Stimulated activated CD8-positive, alpha-beta memory T cell treated with anti-CD3 and anti-CD28 coated beads, Interleukin-15, amount 100 ng/mL, for 48 hours (primary cell): ENCODE measurements around the gene ALDH1L2.
"Not testable (repeated sequence)": the region's sequence is repeated elsewhere in the genome, so short reads cannot be mapped to it uniquely, and the experiment has no call there.

Source experiments
- DNase-seq, 2 donors: peaks; one replicate each; pipeline ENCODE4 v3.0.0-alpha.2; 2020; ENCODE audit warnings: low read depth in 2 of 2

ALDH1L2 gene

DNA sequence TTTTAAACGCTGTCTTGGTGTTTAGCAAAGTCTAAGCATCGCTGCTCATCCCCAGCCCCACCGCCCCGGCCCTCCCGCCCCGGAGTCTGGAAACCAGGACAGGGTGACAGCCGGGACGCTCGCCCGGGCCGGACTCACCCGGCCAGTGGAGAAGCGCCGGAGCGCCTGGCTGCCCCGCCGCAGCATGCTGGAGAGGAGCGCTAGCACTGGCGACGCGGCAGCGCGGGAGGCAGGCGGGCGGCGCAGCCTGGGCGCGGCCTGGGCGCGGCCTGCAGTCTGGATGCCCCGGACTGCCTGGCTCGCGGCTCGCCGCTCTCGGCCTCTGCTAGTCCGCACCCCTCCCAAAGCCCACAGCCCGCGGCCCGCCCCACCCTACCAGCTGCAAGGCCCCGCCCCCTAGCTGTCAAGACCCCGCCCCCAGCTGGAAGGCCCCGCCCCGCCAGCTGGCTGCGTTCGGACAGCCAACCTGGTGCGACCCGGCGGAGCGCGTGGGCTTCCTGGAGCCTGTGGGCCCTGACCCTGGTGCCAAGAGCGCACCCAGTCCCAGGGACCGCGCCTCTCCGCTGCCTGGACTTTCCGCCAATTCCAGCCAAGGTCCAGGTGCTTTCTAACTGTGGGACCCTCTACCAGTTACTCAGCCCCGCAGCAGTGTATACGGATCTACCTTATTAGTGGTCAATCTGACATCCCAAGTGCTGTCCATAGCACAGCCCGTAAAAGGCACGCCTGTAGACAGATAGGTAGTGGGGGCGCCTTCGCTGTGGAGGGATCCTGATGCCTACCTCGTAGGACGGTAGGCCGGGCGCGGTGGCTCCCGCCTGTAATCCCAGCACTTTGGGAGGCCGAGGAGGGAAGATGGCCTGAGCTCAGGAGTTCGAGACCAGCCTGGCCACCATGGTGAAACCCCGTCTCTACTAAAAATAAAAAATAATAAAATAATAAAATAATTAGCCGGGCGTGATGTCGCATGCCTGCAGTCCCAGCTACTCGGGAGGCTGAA, at the start of gene ALDH1L2:
ALDH1L2 (minus strand) TSS at position 208 of the 1,000 bp plus-strand sequence; CDS start at position 186, 22 bp downstream.
- peak; percentile 36 to 41 for DNase-seq

- no peak for DNase-seq
Observed at GRCh38 chr12:105120551-105120950, 36.3 kb upstream of the ALDH1L2 start.

GRCh38 chr12:105116969-105117368, 32.7 kb upstream of the ALDH1L2 start:
- DNase-seq: no peak

DNA sequence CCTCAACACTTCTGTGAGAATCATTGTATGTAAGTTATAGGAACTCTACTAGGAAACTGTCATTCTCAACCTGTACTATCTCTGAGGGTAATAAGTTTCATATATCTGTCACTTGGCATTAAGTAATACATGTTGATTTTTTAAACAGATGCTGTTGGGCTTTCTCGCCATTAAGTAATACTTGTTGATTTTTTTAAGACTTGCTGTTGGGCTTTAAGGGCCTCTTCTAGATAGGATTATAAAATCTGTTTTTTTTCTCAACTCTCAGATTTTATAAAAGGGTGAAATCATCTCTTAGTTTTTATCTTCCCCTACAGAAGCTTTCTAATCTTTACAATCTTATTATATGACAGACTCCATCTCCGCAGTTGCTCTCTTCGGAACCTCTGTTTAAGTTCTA, 28.8 kb upstream of the ALDH1L2 start:
- DNase-seq: no peak

DNA sequence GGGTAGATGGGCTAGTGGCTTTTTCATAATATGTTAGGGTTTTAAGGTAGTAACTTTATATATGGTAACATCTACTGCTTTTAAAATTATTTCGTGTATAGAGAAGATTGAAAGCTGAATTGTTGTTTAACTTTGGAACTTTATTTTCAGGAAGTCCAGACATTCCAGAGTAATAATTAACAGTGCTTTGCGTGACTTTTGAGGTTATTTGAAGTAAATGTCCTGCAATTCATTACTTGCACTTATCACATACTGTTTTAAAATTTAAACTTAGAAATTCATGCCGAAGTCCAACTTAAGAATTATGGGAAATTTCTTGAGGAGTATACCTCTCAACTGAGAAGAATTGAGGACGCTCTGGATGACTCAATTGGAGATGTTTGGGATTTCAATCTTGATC, 26.6 kb upstream of the ALDH1L2 start:
- no peak for DNase-seq

- no peak for DNase-seq
Observed at GRCh38 chr12:105109465-105110212, 25.4 kb upstream of the ALDH1L2 start.

DNA sequence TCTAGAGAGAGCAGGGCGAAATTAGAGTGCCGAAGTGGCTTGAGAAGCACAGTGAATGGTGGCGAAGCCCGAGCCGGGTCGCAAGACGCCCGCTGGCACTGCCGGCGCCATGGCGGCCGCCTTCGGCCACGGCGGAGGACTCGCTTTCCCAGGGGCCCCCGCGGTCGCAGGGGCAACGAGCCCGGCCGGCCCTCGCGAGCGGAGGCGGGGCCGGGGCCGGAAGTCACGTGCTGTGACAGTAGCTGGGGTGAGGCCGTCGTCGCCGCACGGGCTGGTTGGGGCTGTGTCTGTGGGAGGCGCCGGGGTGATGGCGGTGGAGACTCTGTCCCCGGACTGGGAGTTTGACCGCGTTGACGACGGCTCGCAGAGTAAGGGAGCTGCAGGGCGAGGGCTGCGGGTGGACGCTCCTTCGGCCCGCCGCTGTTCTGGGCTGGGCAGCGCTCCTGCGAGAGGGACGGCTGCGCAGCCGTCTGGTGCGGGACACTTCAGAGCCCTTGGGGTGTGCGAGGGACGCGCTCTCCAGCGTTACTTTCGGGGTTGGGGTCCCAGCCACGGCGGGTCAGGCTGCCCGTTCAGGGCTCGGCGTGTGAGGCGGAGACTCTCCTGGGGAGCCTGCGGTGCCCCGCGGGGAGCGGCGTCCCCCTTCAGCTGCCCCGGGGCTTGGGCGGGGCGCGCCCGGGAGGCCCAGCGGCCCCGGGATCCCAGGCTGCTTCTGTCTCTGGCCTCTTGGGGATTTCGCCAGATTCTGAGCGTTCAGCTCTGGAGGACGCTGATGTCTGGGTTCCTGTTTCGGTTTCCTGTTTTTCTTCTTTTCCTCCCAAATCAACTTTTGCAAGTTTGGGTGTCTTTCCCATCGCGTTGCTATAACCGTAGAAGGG, 23.5 kb upstream of the ALDH1L2 start, which contains the start of gene WASHC4:
WASHC4 (plus strand) TSS at position 238 of the 878 bp plus-strand sequence; CDS start at position 308, 70 bp downstream.
- peak; percentile 94 for DNase-seq

DNA sequence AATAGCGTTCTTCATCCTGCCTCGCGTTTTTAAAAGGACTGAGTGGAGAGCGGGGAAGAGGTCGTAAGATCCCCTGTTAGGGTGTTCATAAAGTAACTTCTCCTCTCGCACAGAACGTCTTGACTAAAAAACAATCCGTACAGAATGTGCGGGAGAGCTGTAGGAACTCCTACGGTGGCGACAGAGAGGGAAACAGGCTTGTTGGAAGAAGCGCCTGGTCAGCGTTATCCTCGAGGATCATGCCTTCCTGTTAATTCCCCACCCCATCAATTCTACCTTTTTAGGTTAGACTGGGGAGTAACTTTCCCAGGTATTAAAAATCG, 22.9 kb upstream of the ALDH1L2 start:
- DNase-seq: no peak

DNA sequence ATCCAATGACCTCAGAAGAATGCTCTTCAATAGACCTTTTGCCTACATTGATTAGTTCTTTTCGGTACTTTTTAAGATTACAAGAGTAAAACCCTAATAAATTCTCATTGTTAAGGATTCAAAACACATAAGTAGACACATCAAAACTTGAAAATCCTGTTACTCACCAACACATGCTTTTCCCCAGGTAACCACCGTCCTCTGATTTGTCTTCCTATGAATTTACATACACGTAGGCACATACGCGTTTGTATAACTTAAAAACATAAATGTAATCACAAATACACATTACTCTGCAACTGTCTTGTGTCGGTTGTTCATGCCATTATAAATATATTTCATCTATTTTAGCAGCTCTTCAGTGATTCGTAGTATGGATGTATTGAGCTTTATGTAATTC, 22.4 kb upstream of the ALDH1L2 start:
- no peak for DNase-seq

- no peak for DNase-seq
Observed at GRCh38 chr12:105104762-105105161, 20.5 kb upstream of the ALDH1L2 start.

DNA sequence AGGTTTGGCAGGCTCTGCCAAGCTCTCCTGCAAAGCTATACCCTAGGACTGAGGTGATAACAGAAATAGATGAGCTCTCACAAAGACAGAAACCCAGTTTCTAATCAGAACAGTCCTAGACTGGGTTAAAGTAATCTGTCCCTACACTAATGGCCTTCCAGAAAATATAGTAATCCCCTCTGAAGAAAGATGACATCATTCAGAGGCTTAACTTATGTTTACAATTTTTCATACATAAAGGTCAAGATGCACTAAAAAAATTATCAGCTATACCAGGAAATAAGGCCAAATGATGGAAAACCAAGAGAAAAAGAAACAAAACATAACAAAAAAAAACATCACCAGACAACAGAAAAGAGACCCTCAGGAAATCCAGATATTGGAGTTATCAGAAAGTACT, 18.4 kb upstream of the ALDH1L2 start:
- no peak for DNase-seq

DNA sequence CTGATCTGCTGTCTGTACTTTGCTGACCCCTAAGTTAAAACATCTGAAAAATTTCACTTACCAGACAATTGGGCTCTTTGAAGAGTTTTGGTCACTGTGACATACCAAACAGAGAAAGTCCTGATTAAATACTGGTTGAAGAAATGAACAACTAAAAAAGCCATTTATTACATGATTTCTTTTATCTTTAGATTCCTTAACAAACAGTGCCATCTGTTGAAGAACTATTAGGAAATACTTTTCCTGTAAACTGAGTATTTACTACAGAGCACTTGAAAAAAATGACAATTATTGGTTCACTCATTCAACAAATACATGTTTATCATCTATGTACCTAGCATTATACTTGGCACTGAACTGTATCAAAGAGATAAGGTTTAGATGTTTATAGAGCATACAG, 16.7 kb upstream of the ALDH1L2 start:
- no peak for DNase-seq

- DNase-seq: no peak
Observed at GRCh38 chr12:105100207-105100985, 16.1 kb upstream of the ALDH1L2 start.

GRCh38 chr12:105099356-105099755, 15.1 kb upstream of the ALDH1L2 start:
- DNase-seq: no peak

DNA sequence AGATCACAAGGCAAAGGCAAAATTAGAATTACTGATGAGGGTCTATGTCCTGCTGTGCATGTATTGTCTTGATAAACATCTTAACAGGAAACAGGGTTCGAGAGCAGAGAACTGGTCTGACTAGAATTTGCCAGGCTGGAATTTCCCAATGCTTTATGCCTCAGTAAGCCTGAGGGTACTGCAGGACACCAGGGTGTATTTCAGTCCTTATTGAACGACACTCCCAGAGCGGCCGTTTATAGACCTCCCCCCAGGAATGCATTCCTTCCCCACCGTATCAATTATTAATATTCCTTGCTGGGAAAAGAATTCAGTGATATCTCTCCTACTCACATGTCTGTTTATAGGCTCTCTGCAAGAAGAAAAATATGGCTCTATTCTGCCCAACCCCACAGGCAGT, 11.1 kb upstream of the ALDH1L2 start:
- DNase-seq: not testable (repeated sequence)

DNA sequence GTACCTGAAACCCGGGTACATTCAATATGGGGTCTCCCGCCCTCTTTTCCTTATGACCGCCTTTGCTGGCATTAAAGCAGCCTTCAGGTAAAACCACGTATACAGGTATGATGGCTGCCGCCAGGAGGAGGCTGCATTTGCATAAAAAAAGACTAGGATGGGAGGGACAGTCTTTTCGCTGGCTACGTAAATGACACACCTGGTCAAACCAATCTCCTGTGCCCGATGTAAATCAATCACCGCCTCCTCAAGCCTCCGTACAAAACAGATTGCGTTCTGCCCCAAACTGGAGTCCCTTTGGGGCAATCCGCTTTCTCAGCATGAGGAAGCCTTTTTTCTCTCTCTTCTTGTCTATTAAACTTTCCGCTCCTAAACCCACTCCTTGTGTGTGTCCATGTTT, 8.1 kb upstream of the ALDH1L2 start:
- no peak for DNase-seq

DNA sequence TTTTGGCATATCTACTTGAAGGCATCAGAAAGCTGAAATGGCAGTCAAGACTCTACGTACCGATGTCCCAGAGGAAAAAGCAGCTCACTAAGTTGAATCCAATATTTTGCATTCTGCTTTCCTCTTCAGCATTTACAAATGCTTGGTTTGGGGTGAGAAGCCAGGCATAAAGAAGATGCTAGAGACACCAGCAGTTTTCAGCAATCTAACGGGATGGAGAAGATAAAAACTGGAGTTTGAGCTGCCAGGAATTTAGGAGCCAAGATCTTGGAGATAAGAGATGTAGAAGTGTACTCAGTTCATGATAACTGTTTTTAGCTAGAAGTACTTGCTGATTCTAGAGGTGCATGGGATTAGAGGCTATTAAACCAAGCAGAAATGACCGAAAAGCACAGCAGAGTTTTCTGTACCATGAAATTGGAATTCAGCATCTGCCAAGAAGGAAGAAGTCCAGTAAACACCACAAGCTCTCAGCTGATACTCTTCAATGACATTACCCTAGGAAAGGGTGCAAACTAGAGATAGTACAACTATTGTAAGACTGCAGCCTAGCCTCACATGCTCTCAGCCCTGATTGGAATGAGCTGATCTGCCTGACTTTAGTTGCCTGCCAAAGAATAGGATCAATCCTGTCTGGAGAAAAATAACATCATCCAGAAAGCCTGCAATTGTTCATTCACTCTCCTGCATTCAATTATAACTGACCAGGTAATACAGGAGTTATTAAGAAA, 7.4 kb upstream of the ALDH1L2 start:
- no peak for DNase-seq

GRCh38 chr12:105090361-105090760, 6.1 kb upstream of the ALDH1L2 start:
- DNase-seq: no peak

DNA sequence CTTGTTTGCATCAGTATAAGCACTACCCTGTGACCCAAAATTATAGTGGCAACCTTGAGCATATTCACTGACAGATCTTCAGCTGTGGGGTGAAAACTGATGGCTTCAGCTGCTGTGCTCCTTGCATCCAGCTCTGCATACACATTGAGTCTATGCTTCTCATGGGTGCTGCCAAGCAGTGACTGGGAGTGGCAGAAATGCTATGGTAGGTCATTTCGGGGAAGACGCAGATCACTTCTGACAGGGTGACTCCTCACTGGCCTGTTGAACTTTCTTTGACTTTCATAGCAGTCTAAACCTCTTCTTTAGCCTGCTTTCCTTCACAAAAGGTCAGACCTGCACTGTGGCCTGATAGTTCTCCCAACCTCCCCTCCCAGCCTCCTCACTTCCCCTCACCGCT, 5.6 kb upstream of the ALDH1L2 start:
- DNase-seq: no peak

GRCh38 chr12:105085501-105085900, 1.2 kb upstream of the ALDH1L2 start:
- no peak for DNase-seq
